ENCODE results near the gene SEPTIN5. TPM values are rescaled to one million over a fixed set of nuclear protein-coding genes. Genes with fewer than 3 reads are reported as not detected.

The SEPTIN5 gene
- total RNA-seq, 1 donor from 2014 or later, result 7.3 TPM

DNA sequence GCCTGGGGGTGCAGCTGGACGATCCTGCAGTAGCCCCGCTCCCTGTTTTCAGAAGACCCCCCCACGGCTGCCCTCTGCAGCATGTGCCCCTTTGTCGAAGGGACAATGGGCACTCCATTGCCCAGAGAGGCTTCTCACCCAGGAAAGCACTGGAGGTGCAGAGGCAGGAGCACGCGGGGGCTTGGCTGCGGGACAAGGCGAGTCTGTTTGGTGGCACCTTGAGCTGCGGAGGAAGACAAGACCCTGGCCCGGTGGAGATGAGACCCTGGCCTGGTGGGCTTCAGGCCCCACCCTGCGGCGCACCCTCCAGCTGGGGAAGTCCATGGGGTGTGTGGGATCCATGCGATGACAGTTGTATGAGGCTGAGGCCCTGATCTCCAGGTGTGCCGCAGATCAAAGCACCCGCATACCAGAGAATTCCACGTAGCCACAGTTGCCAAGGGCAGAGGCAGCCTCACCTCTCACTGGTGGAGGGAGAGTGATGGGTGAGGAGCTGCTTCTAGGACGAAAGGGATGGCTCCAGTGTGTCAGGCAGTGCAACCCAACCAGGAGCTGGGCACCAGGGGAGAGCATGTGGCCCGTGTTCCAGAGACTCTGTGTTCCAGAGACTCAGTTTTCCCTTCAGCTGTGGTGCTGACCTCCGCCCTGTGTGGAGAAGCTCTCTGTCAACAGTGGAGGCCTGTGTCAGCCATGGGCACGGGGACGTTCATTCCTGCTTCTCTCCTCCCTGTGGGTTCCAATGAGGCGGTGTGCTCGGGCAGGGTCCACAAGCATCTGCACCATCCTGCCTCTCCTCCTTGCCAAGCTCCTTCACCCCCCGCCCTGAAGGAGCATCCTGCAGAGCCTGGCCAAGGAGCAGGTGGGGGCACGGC lies 56.3 kb downstream of the SEPTIN5 start:
- H2AFZ ChIP-seq (ENCODE audit: low read depth, low read length), result no peak overlapping the region
- FAIRE-seq, result no peak
- no peaks in the 10 kb centered on the region for H3K9me3 ChIP-seq (ENCODE audit: insufficient read depth, low read depth, low read length)
- H3K27ac ChIP-seq (ENCODE audit: low read depth, low read length), result no peak overlapping the region
- peaks cover 72% of the 10 kb centered on the region for H3K27me3 Mint-ChIP-seq (ENCODE audit: low read depth, unreplicated experiment)
- H3K4me3 ChIP-seq (ENCODE audit: insufficient read depth, low read depth, low read length), result no peak overlapping the region
- H3K4me2 ChIP-seq (ENCODE audit: low read length), result no peak overlapping the region
- DNase-seq (ENCODE audit: low read depth), result no peak
- H3K4me1 ChIP-seq (ENCODE audit: insufficient read depth, low read length), result no peaks in the 10 kb centered on the region
- H3K36me3 ChIP-seq (ENCODE audit: insufficient read depth, low read length), result no peaks in the 10 kb centered on the region
- H3K36me3 Mint-ChIP-seq (ENCODE audit: low read depth, unreplicated experiment), result no peaks in the 10 kb centered on the region
- H3K9ac ChIP-seq (ENCODE audit: low read length), result no peak overlapping the region
- H3K79me2 ChIP-seq (ENCODE audit: insufficient read depth, low read length), result no peaks in the 10 kb centered on the region
- peaks cover 2% of the 10 kb centered on the region for H3K9me3 Mint-ChIP-seq (ENCODE audit: unreplicated experiment)
- no peak overlapping the region for H3K27ac Mint-ChIP-seq (ENCODE audit: unreplicated experiment)
- H3K27me3 ChIP-seq (ENCODE audit: insufficient read depth, low read length), result peaks cover 64% of the 10 kb centered on the region
- TF ChIP-seq, protein P1, sequence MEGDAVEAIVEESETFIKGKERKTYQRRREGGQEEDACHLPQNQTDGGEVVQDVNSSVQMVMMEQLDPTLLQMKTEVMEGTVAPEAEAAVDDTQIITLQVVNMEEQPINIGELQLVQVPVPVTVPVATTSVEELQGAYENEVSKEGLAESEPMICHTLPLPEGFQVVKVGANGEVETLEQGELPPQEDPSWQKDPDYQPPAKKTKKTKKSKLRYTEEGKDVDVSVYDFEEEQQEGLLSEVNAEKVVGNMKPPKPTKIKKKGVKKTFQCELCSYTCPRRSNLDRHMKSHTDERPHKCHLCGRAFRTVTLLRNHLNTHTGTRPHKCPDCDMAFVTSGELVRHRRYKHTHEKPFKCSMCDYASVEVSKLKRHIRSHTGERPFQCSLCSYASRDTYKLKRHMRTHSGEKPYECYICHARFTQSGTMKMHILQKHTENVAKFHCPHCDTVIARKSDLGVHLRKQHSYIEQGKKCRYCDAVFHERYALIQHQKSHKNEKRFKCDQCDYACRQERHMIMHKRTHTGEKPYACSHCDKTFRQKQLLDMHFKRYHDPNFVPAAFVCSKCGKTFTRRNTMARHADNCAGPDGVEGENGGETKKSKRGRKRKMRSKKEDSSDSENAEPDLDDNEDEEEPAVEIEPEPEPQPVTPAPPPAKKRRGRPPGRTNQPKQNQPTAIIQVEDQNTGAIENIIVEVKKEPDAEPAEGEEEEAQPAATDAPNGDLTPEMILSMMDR (IDR thresholded peaks at IDR 0.05; ENCODE audit: insufficient read depth, low read depth, low read length), result no peak
- TF ChIP-seq EZH2 (IDR thresholded peaks at IDR 0.05; ENCODE audit: insufficient read depth, low read length), result no peak
- H3K4me1 Mint-ChIP-seq (ENCODE audit: low read depth, unreplicated experiment), result no peaks in the 10 kb centered on the region
- H3K4me3 Mint-ChIP-seq (ENCODE audit: unreplicated experiment), result no peak overlapping the region
- H4K20me1 ChIP-seq (ENCODE audit: insufficient read depth, low read length), result no peaks in the 10 kb centered on the region

DNA sequence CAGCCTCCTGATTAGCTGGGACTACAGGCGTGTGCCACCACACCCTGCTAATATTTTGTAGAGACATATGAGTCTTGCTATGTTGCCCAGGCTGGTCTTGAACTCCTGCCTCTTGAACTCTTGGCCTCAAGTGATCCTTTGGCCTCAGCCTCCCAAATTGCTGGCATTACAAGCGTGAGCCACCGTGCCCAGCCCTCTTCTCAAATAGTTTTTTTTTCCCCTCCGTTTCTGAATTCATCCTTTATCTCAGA lies 58.0 kb downstream of the SEPTIN5 start:
- Histone ChIP-seq H3K79me2 (ENCODE audit: insufficient read depth, low read length) (no peaks in the 10 kb centered on the region), H3K4me3 (ENCODE audit: insufficient read depth, low read depth, low read length) (no peak overlapping the region), H4K20me1 (ENCODE audit: insufficient read depth, low read length) (no peaks in the 10 kb centered on the region), H3K4me1 (ENCODE audit: insufficient read depth, low read length) (no peaks in the 10 kb centered on the region), H3K9ac (ENCODE audit: low read length) (no peak overlapping the region), H3K27ac (ENCODE audit: low read depth, low read length) (no peak overlapping the region), H3K27me3 (ENCODE audit: insufficient read depth, low read length) (peaks cover 55% of the 10 kb centered on the region), H2AFZ (ENCODE audit: low read depth, low read length) (no peak overlapping the region), H3K4me2 (ENCODE audit: low read length) (no peak overlapping the region), H3K9me3 (ENCODE audit: insufficient read depth, low read depth, low read length) (no peaks in the 10 kb centered on the region), H3K36me3 (ENCODE audit: insufficient read depth, low read length) (no peaks in the 10 kb centered on the region)
- Mint-ChIP-seq H3K36me3 (ENCODE audit: low read depth, unreplicated experiment) (no peaks in the 10 kb centered on the region), H3K9me3 (ENCODE audit: unreplicated experiment) (peaks cover 2% of the 10 kb centered on the region), H3K4me1 (ENCODE audit: low read depth, unreplicated experiment) (no peaks in the 10 kb centered on the region), H3K27me3 (ENCODE audit: low read depth, unreplicated experiment) (peaks cover 69% of the 10 kb centered on the region), H3K27ac (ENCODE audit: unreplicated experiment) (no peak overlapping the region), H3K4me3 (ENCODE audit: unreplicated experiment) (no peak overlapping the region)
- DNase-seq (ENCODE audit: low read depth), result no peak
- no peak for FAIRE-seq
- no peak for TF ChIP-seq EZH2 (IDR thresholded peaks at IDR 0.05; ENCODE audit: insufficient read depth, low read length)

Other genes with a start within 250 kb of the SEPTIN5 start
- 92.7 and 105 TPM in 2 replicates for gene UFD1, start 235.3 kb upstream of the SEPTIN5 start, total RNA-seq
- gene CDC45, start 234.6 kb upstream of the SEPTIN5 start, total RNA-seq, result 1.3 and 2.1 TPM in 2 replicates
- gene CLDN5, start 190.1 kb upstream of the SEPTIN5 start, total RNA-seq, result not detected in 2 replicates
- 0.95 and 2.8 TPM in 2 replicates for gene GP1BB, start 9.0 kb downstream of the SEPTIN5 start, total RNA-seq
- gene TBX1, start 46.3 kb downstream of the SEPTIN5 start, total RNA-seq, result 2.0 and 6.8 TPM in 2 replicates
- 10.4 and 14.3 TPM in 2 replicates for gene GNB1L, start 140.4 kb downstream of the SEPTIN5 start, total RNA-seq
- 33.6 and 43.0 TPM in 2 replicates for gene RTL10, start 140.4 kb downstream of the SEPTIN5 start, total RNA-seq
- gene COMT, start 227.3 kb downstream of the SEPTIN5 start, total RNA-seq, result 116 and 120 TPM in 2 replicates
- gene TXNRD2, start 227.3 kb downstream of the SEPTIN5 start, total RNA-seq, result 19.8 and 25.7 TPM in 2 replicates

Data from astrocyte (in vitro differentiated cells and primary cell).